GM21360 (cell line): ENCODE measurements around the gene GNG11.
"Not testable (repeated sequence)": the region's sequence is repeated elsewhere in the genome, so short reads cannot be mapped to it uniquely, and the experiment has no call there.

Source experiments
- ATAC-seq: cut with Tn5 transposase; IDR thresholded peaks from one replicate; pipeline ENCODE4 v1.9.1; 2021; ENCODE audit warnings: mild to moderate bottlenecking, moderate library complexity; ENCODE audit not compliant: unreplicated experiment

GNG11 gene

DNA sequence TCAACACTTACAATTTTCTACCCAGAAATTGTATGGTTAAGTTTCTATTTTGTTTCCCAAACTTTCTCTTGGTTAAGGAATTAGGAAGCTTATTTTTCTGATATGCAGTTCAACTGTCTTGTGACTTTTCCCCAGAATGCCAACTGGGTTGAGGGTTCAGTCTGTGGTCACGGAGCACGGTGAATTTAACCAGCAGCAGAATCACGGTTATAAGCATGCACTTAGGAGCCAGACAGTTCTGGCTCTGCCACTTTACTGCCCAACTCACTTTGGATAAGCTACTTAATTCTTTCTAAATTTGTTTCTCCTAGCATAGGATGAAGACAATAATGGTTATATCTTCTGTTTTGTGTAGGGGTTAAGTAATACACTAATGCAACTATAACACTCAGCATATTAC is 10.3 kb upstream of the GNG11 start:
- not testable (repeated sequence) for ATAC-seq

DNA sequence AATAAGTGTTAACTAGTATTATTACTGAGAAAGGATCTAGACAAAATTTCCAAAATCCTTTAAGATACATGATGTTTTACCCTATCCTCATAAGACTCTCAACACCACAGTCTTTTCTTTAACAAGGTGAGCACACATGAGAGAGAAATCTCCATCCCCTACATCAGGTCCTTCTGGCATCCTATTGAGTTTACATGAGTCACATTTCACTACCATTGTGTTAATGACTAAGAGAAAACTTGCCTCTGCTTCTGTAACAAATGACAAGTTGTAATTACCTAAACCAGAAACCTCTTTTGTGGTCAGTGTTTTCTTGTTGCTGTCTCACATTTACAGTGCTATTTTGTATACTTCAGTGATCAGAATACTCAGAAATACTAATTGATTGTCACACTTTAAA is 9.9 kb upstream of the GNG11 start:
- ATAC-seq, result peak; percentile 72

DNA sequence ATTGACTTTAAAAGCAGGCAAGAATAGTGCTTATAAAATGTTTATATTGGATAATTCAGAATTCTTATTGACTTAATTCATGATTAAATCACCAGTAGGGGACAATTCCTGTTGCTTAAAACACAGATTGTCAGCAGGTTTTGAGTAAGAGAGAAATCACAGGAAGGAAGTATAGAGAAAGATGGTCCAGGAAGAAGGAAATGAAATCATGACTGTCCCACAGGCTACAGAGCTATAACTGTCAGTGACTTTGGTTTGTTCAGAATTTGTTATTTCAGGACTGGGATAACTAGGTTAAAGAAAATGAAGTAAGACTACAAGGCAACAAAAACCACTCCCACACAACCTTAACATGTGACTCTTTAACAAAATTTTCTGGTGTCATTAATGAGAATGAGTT is 8.3 kb upstream of the GNG11 start:
- ATAC-seq, result no peak

DNA sequence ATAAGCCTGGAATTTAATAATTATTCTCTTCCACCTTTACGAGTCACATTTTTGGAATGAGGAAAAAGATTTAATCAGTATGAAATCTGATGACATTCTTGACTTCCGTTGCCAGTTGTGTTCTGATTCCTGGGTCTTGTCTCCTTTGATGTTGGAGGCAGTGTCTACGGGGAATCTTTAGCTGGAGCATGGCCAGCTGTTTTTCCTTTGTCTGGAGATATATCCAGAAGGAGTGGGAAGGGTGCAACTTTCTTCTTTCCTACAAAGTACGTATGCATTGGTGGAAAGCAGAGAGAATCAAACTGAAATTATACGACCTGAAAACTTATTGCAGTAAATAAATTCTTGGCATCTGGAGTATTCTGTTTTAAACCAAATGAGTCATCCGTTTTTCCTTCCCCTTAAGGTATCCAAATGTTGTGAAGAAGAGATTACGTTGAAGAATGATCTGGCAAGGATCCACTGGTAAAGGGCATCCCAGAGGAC is 6.9 kb upstream of the GNG11 start:
- no peak for ATAC-seq

DNA sequence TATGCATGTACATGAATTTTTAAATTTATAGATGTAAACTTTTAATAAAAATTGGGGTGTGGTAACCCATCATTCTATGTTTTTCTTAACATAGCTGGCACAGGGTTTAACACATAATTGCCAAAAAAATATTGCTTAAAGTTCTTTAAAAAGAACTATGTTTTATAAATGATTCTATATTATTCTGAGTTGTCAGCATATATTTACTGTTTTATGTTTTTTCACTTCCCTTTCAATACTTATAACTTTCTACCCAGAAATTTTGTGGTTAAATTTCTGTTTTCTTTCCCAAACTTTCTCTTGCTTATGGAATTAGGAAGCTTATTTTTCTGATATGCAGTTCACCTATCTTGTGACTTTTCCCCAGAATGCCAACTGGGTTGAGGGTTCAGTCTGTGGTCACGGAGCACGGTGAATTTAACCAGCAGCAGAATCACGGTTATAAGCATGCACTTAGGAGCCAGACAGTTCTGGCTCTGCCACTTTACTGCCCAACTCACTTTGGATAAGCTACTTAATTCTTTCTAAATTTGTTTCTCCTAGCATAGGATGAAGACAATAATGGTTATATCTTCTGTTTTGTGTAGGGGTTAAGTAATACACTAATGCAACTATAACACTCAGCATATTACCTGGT is 6.2 kb upstream of the GNG11 start:
- not testable (repeated sequence) for ATAC-seq

DNA sequence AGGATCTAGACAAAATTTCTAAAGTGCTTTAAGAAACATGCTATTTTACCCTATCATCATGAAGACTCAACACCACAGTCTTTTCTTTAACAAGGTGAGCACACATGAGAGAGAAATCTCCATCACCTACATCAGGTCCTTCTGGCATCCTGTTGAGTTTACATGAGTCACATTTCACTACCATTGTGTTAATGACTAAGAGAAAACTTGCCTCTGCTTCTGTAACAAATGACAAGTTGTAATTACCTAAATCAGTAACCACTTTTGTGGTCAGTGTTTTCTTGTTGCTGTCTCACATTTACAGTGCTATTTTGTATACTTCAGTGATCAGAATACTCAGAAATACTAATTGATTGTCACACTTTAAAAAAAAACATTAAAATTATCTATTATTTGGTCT is 5.6 kb upstream of the GNG11 start:
- not testable (repeated sequence) for ATAC-seq

DNA sequence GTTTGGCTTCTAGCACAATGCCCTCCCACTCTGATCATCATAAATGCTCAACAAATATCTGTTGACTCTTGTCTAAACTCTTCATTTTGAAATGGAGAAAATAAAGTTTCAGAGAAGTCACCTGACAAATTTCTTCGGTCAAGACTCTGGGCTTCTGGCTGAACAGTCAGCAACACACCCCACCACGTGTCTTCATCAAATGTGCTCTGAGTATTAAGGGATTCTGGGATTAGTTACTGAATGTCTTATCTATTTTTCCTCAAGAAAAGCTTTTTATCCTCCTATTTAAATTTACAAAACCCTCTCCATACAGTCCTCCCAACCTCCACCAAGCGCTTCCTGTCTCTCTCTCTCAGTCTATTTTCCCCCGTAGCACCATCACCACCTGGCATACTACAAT is 5.2 kb upstream of the GNG11 start:
- ATAC-seq, result not testable (repeated sequence)

DNA sequence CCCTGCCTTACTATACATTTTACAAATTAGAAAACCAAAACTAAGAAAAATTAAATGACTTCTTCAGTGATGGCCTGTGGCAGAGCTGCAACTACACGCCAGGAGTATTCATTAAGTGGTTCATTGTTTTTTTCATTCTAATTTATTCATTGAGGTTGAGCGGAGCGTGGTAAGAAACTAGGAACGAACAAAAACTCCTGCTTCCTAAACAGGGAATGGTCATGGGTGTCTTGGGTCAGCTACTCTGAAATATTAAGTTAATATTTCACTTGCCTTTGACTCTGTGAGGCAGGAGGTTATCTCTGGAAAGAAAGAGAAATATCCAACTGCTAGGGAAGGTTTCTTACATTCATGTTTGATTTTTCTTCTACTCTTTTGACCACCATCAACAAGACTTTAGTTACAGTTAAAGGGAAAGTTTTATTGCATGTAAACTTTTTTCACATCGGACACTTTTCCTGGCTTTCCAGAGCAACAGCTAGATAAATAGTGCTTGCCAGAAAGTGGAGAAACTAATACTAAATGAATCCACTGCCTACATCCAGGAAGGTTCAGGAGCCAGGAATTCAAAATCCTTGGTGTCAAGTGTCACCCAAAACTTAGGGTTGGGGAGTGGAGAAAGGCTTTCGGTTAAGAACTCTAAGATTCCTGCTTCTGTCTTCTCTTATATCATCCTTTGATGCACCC is 896 bp upstream of the GNG11 start:
- ATAC-seq, result no peak

DNA sequence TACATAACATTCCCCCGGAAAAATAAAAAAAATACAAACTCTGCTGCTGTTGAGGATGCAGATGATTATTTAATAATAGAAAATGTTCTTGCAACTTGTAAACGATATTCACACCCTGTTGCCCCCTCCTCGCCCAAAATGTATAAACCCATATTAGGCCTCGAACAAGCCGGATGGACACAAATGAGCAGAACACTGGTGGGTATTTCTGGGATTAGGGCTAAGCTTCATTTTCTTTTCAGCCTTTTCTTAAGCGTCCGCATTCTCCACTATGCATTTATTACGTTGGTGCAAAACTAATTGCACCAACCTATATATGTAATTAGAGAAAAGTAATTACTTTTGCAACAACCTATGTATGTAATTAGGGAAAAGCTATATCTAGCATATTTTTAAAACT is 349 bp upstream of the GNG11 start:
- no peak for ATAC-seq

DNA sequence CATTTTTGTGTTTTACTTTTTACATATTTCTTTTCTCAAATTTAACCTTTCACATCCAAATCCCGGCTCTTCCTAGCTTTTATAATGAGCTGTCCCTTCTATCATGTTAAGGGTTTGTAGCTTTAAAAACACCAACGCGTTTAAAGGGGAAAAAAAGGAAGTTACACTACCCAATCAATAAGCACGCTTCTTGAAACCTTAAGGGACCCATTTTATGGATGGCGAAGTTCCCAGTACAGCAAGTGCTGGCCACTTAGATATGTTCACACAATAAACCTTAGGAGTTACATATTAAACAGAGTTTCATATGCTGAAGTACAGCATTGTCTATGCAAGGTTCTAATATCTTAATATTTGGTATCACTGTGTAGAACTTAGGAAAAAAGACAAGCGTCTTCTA is 1.8 kb downstream of the GNG11 start:
- no peak for ATAC-seq

DNA sequence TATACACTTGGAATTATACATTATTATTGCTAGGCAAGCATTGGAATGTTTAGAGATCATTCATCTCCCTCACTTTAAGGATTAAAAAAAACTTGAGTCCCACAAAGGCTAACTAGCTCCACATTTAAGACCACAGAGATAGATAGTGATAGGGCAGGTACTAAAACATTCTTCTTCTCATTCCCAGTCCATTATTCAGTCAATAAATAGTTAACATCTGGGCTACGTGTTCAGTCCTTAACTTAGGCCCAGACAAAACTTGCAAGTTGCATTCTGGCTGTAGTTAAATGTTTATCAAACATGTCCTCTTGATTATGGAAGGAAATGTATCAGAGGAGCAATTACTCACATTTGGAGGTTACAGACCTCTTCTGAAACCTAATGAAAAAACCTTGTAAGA is 2.4 kb downstream of the GNG11 start:
- ATAC-seq, result no peak

DNA sequence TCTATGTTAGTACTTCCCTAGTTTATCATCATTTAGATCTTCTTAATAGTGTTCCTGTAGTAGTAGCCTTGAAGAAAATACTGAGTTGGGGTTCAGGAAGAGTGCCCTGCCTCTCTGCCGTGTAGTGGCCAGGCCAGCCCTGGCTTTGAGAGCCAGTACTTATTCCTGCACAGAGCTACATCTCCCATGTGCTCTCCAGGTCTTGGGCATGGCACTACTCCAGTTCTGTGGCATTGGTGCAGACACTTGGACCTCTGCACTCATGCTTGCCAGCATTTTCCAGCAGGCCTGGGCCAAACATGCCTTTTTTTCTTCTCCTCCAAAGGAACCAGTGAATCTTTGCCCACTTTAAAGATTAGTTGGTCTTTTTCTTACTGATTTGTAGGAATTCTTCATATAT is 5.3 kb downstream of the GNG11 start:
- no peak for ATAC-seq

DNA sequence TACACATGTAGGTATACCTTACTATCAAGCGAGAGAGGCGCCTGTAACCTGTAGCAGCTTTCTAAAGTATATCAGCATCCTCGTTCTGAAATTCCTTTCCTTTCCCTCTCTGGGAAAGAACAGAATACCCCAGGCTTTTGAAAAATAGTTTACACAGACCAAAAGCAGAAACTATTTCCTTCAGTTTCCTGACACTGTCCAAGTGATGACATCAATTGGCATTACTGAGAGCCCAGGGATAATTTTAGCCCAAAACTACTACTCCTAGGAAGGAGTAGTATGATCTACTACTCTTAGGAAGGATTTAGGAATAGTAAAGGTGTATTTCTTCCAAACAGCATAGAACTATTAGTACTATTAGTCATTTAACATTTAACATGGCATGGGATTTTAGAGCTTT is 6.0 kb downstream of the GNG11 start:
- no peak for ATAC-seq

DNA sequence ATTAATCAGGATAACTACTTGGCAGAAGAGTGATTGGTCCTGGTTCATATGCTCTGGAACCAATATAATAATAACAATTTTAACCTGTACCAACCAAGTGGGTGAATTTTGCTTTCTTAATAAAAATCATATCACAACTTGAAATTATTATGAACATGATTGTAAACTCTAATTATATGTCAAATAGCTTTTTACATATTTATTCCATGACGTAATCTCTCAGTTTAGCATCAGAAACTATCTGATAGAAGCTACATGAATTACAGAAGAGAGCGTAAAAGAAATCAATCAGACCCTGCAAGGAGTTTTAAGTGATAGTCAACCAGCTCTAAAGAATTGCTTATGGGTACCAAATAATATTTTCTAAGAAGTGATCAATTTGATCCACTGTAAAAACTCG is 10.1 kb downstream of the GNG11 start:
- ATAC-seq, result no peak

DNA sequence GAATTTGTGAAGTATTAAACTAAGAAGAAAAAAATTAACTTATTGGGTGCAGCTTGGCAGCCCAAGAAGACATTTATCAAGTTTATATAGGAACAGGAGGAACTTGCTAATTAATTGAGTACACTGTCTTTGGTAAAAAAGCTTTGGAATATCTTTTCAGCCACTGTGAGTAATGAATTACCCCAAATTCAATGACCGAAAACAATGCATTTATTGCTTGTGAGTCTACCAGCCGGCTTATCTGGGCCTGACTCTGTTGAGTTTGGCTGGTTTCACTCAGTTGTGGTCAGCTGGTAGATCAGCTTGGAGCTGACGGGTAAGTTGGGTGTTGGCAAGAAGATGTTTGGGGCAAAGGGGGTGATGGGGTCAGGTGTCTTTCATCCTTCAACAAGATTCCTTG is 11.6 kb downstream of the GNG11 start:
- ATAC-seq, result no peak

DNA sequence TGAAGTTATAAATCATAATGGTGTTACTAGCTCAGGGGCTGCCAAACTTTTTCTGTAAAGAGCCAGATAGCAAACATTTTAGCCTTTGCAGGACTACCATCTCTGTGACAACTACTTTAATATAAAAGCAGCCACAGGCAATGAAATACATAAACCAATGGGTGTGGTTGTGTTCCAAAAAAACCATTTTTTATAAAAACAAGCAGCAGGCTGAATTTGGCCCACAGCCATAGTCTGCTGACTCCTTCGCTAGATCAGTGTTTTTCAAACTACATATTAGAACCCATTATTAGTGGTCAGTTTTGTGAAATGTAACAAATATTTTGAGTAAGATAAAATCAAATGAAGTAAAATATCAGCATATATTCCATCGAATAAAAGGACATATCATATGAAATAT is 13.6 kb downstream of the GNG11 start:
- no peak for ATAC-seq

DNA sequence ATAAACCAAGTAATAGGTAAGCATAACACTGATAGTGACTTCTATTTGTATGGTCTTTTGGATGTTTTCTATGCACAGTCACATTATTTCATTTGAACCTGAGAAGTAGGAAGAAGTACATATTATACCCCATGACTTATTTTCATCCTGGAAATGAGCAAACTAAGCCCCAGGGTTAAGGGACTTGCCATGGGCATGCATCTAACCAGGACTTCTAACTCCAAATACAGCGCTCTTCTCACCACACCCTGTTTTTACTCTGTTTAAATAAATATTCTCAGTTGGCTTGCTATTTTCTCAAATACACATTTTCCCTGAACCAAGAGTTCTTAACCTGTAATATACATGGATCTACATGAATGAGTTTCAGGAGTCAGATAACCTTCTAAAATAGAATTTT is 16.3 kb downstream of the GNG11 start:
- no peak for ATAC-seq

DNA sequence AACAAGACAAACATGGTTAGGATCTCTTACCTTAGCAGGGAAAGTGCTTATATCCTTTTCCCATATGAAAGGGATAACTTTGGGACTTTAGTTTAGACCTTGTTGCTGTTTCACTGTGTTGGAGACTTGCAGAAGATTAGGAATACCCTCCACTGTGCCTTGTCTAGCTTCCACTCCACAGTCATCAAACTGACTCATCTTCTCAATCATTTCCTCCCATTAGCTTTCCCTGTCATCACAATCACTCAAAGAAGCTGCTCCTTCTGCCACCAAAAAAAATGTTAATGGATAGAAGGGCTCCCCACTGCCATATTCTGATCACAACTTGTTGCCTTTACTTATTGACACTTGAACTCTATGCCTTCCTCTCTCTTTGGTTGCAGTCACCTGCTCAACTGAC is 16.8 kb downstream of the GNG11 start:
- ATAC-seq, result no peak

DNA sequence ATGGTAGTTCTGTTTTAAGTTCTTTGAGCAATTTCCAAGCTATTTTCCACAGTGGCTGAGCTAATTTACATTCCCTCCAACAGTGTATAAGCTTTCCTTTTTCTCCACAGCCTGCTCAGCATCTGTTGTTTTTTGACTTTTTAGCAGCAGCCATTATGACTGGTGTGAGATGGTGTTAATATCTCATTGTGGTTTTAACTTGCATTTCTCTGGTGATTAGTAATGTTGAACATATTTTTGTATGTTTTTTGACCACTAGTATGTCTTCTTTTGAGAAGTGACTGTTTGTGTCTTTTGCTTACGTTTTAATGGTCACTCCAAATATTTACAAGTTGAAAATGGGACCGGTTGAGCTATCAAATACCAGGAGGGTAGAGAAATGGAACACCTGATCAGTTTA is 20.4 kb downstream of the GNG11 start:
- no peak for ATAC-seq

DNA sequence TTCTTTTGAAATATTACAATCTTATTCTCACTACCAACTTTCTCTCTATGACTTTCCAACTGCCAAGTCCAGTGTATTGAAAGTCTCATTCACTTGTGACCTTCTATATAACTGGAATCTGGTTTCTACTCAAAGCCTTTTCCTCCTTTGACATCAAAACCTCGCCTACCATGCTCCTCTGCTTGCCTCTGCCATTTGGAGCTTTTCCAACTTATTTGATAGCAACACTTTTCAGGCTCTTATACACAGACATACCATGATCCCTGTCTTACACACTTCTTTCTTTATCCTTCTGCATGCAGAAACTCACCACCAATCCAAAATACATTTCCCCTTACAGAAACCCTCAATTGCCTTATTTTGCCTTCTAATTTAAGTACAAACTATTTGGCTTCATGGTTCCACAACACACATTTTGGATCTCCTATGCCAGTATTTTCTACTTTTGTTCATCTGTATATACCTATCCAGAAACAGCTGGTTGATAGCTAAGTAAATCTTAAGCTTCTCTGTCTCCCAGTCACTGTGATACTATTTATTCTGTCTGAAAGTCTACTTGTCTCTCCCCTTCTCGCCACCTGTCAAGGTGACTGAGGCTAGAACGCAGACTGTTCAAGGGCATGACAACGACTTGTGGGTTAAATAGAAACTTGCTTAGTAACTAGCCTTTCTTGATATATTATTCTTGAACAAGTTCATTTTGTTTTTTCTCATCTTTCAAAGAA is 22.4 kb downstream of the GNG11 start:
- no peak for ATAC-seq

DNA sequence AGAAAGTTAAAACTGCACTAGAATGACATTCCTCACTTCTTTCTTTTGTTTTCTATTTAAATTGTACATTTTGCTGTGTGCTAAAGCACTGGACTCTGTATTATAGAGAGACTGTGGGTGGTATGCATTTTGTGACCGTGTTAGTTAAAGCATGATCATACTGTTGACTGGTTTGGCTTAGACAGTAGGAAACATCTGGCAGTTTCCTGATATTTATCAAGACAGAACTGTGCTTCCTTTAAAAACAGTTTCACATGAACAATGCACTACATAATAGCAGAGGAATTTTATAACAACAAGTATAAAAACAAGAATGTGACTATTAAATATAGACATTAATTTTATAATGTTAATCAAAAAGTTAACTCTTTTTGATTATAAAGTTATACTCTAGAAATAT is 23.1 kb downstream of the GNG11 start:
- ATAC-seq, result no peak

DNA sequence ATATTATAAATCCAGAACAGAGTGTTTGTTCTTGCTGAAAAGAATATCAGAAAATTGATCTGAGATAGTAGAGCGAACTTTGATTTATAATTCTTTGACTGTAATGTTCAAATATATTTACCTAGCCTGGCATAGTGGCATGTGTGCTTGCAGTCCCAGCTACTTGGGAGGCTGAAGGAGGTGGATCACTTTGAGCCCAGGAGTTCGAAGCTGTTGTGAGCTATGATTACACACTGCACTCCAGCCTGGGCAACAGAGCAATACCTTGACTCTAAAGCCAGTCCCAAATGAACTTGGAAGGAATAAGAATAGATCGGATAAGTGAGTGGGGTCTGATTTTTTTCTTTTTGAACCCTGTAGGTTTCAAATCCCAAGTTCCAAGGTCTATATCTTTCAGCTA is 23.5 kb downstream of the GNG11 start:
- ATAC-seq, result no peak
